Tibial nerve (tissue), 4 donors: Measurements from ENCODE around the gene SLC24A3. TPM values are rescaled to one million over a fixed set of nuclear protein-coding genes. Genes with fewer than 3 reads are reported as not detected.

Experiments used
- DNase-seq, 2 donors: peaks; one replicate each; pipeline ENCODE4 v3.0.0-alpha.2; 2019; ENCODE audit warnings: low spot score in 2 of 2
- H3K27ac ChIP-seq, 4 donors: fragments of 200-600 bp; sonication (generic) in 3 of 4; one replicate each; pipeline ENCODE4 v1.5.1; 2017 to 2019; ENCODE audit warnings: mild to moderate bottlenecking in 1 of 4
- H3K27me3 ChIP-seq, 2 donors: fragments of 200-600 bp; sonication (generic) in 1 of 2; one replicate each; pipeline versions ENCODE4 v1.5.1 to v1.6.0; 2017 to 2019
- H3K36me3 ChIP-seq, 3 donors: fragments of 200-600 bp; sonication (generic); one replicate each; pipeline ENCODE4 v1.5.1; 2018 to 2019
- H3K4me1 ChIP-seq, 4 donors: fragments of 200-600 bp; sonication (generic) in 3 of 4; one replicate each; pipeline ENCODE4 v1.5.1; 2017 to 2019
- H3K4me3 ChIP-seq, 4 donors: fragments of 200-600 bp; sonication (generic) in 3 of 4; one replicate each; pipeline ENCODE4 v1.5.1; 2017 to 2019; ENCODE audit warnings: mild to moderate bottlenecking in 1 of 4, moderate library complexity in 1 of 4
- H3K9me3 ChIP-seq, 4 donors: fragments of 200-600 bp; sonication (generic) in 3 of 4; one replicate each; pipeline ENCODE4 v1.5.1; 2017 to 2019
- EP300 ChIP-seq, 2 donors: sonication (generic); formaldehyde crosslinking; IDR thresholded peaks; one replicate each; pipeline ENCODE4 v1.6.1; 2017; ENCODE audit warnings: antibody characterized with exemption in 2 of 2, mild to moderate bottlenecking in 1 of 2
- POLR2A ChIP-seq, 2 donors: fragments of 450-650 bp; IDR thresholded peaks; one replicate each; pipeline ENCODE4 v1.6.1; 2017; ENCODE audit warnings: antibody characterized with exemption in 2 of 2, mild to moderate bottlenecking in 2 of 2, moderate library complexity in 2 of 2
- WGBS, 2 donors: methylation state at CpG; one replicate each; pipeline ENCODE4 v1.1.5; 2018; 5-methylcytosine and 5-hydroxymethylcytosine counted together
- total RNA-seq, 4 donors: library from RNA; depleted of rRNA; stranded (reverse); fragments of >200 nt; gene quantifications; one replicate each; pipeline ENCODE4 v1.1.0, GENCODE V29; 2016
- TF ChIP-seq, protein P1 (sequence below), 5 experiments: fragments of 200-600 bp in 3 of 5; fragments of 450-650 bp in 2 of 5; sonication (generic) in 3 of 5; IDR thresholded peaks; one replicate each; pipeline ENCODE4 v1.5.1; 2016 to 2019; ENCODE audit warnings: antibody characterized with exemption in 5 of 5, mild to moderate bottlenecking in 3 of 5, moderate library complexity in 2 of 5

The SLC24A3 gene
- total RNA-seq, 4 donors from 2014 or later: 1.3 to 4.0 (median 2.7) TPM

DNA sequence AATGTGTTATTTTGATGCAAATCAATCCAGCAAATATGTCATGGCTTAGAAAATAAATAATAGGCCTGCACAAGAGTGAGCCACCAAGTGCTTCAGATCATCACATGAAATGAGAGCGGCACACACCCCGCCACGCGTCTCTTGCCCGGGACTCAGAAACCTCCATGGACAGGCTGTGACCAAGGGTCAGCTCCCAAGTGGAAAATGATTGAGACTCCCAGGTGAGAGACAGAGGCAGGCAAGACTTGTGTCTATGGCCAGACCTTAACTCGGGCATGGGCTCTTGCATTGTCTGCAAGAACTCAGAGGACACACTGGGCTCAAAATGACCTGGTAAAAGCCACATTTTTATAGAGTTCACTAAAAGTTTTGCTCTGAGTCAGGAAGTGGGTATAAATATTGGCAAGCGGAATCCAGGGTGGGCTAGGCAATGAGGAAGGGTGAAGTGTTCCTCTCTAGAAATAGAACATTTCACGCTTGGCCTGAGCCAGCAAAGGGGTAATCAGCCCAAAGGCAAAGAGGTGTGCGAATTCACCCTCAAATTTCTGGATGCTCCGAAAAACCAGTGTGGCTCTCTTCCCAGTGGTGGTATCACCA is 514.9 kb downstream of the SLC24A3 start:
- H3K4me1 ChIP-seq: no peaks in the 10 kb centered on the region
- WGBS, 2 donors: 92 to 93% methylated on average over 10 of the region's 10 CpGs
- H3K27ac ChIP-seq: no peak overlapping the region
- TF ChIP-seq EP300 (IDR thresholded peaks at IDR 0.05) (no peak), POLR2A (IDR thresholded peaks at IDR 0.05) (no peak)
- TF ChIP-seq, protein P1, sequence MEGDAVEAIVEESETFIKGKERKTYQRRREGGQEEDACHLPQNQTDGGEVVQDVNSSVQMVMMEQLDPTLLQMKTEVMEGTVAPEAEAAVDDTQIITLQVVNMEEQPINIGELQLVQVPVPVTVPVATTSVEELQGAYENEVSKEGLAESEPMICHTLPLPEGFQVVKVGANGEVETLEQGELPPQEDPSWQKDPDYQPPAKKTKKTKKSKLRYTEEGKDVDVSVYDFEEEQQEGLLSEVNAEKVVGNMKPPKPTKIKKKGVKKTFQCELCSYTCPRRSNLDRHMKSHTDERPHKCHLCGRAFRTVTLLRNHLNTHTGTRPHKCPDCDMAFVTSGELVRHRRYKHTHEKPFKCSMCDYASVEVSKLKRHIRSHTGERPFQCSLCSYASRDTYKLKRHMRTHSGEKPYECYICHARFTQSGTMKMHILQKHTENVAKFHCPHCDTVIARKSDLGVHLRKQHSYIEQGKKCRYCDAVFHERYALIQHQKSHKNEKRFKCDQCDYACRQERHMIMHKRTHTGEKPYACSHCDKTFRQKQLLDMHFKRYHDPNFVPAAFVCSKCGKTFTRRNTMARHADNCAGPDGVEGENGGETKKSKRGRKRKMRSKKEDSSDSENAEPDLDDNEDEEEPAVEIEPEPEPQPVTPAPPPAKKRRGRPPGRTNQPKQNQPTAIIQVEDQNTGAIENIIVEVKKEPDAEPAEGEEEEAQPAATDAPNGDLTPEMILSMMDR (IDR thresholded peaks at IDR 0.05): no peak
- H3K36me3 ChIP-seq: no peaks in the 10 kb centered on the region
- no peak overlapping the region for H3K4me3 ChIP-seq
- H3K9me3 ChIP-seq: no peaks in the 10 kb centered on the region
- no peaks in the 10 kb centered on the region for H3K27me3 ChIP-seq
- DNase-seq: no peak

DNA sequence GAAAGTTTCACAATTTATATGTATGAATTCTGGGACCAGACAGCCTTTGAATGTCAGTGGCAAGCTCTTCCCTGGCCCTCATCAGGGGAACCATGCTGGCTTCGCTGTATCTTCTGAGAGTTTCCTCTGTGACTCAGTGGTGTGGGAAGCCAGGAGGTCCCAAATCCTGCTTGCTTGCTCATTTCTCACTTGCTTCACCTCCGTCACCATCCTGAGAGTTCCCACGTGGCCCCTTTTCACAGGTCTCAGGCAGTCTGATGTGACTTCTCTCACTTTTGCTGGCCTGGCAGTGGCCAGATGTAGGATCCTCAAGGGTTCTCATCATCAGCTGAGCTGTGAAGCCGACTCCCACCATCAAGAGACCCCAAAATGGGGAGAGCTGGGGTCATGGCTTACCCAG is 517.2 kb downstream of the SLC24A3 start:
- Histone ChIP-seq H3K27me3 (no peaks in the 10 kb centered on the region), H3K4me3 (no peak overlapping the region), H3K9me3 (no peaks in the 10 kb centered on the region), H3K4me1 (peaks cover 0 to 2% (median 0%) of the 10 kb centered on the region in 4 donors), H3K27ac (no peak overlapping the region), H3K36me3 (no peaks in the 10 kb centered on the region)
- no peak for TF ChIP-seq POLR2A (IDR thresholded peaks at IDR 0.05)
- TF ChIP-seq, protein P1 (IDR thresholded peaks at IDR 0.05): no peak
- WGBS, 2 donors: 78 to 92% methylated on average over 4 of the region's 4 CpGs
- no peak for DNase-seq

DNA sequence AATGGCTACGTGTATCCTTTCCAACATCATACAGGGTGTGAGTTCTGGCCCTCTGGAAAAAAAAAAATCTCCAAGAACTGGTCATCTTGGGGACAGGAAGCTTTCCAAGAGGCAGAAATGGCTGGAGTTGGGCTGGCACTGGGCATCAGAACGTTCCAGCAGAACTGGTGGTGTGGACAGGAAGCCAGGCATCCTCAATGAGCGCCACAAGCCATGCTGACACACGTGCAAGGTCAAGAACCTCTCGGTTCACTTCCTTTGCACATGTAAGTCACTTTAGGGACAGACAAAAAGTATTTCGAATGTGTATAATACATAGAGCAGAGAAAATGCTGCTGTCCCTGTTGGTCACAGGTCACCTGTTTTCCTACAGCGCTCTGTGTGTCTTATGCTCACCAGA is 518.3 kb downstream of the SLC24A3 start:
- H3K4me3 ChIP-seq: no peak overlapping the region

DNA sequence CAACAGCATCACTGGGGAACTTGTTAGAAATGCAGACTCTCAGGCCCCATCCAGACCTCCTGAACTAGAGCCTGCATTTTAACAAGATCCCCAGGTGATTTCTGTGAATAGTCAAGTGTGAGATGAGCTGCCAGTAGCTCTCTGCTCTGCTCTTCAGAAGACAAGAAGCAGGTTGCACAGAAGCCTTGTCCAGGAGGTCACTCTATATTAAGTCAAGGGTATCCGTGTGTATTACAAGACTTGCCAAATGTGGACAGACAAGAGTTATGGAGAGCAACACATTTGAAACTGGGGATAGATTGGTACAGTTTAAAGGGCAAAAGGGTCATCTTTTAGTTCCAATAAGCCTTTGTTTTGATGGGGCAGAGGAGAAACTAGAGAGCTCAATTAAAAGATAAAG is 522.4 kb downstream of the SLC24A3 start:
- peaks cover 0 to 19% (median 3%) of the 10 kb centered on the region in 4 donors for H3K4me1 ChIP-seq
- H3K27ac ChIP-seq: peak overlapping the region in 2 of 4 donors; percentile 52 to 67

More for the DNA sequence above, 518.3 kb downstream of the SLC24A3 start:
- peaks cover 0 to 12% (median 0%) of the 10 kb centered on the region in 4 donors for H3K4me1 ChIP-seq
- 74 to 76% methylated on average over 7 of the region's 7 CpGs for whole genome bisulfite sequencing, 2 donors
- H3K9me3 ChIP-seq: no peaks in the 10 kb centered on the region
- TF ChIP-seq EP300 (IDR thresholded peaks at IDR 0.05) (no peak), POLR2A (IDR thresholded peaks at IDR 0.05) (no peak)
- TF ChIP-seq, protein P1 (IDR thresholded peaks at IDR 0.05): no peak
- H3K27ac ChIP-seq: no peak overlapping the region
- DNase-seq: no peak
- H3K36me3 ChIP-seq: no peaks in the 10 kb centered on the region
- H3K27me3 ChIP-seq: no peaks in the 10 kb centered on the region

DNA sequence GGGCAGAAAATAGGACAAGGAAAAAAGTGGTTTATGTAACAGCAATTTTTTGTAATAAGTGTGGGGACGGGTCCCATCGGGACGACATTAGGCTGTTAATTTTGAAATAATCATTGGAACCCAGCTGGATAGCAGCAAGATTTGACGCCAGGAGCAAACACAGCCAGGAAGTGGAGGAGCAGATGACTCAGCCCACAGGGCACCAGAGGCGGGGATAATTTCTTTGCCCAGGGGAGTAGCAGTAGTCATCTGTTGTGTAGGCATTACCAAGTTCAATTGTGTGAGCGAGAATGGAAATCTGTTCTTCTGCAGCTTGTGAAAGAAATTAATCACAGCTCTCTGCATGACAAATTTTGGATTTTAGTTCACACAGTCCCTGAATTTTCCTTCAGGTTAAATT is 523.0 kb downstream of the SLC24A3 start:
- H3K27ac ChIP-seq: peak overlapping the region in 2 of 4 donors; percentile 52 to 67
- H3K27me3 ChIP-seq: no peaks in the 10 kb centered on the region
- TF ChIP-seq, protein P1 (IDR thresholded peaks at IDR 0.05): no peak
- TF ChIP-seq POLR2A (IDR thresholded peaks at IDR 0.05) (no peak), EP300 (IDR thresholded peaks at IDR 0.05) (peak in 1 of 2 donors; percentile 78)
- no peak overlapping the region for H3K4me3 ChIP-seq
- H3K36me3 ChIP-seq: no peaks in the 10 kb centered on the region
- peaks cover 0 to 19% (median 3%) of the 10 kb centered on the region in 4 donors for H3K4me1 ChIP-seq
- peak; percentile 56 to 72 for DNase-seq
- no peaks in the 10 kb centered on the region for H3K9me3 ChIP-seq
- WGBS, 2 donors: 25 to 26% methylated on average over 6 of the region's 6 CpGs

More for the DNA sequence above, 522.4 kb downstream of the SLC24A3 start:
- Histone ChIP-seq H3K9me3 (no peaks in the 10 kb centered on the region), H3K4me3 (no peak overlapping the region), H3K27me3 (no peaks in the 10 kb centered on the region), H3K36me3 (no peaks in the 10 kb centered on the region)
- no peak for DNase-seq
- no peak for TF ChIP-seq EP300 (IDR thresholded peaks at IDR 0.05)
- TF ChIP-seq, protein P1 (IDR thresholded peaks at IDR 0.05): no peak
- no peak for TF ChIP-seq POLR2A (IDR thresholded peaks at IDR 0.05)
- 60 to 78% methylated on average over 1 of the region's 1 CpG for WGBS, 2 donors
